Stimulated activated memory B cell treated with anti-CD40 and anti-IgM and Interleukin-4, amounts not matched to agents 10 μg/mL and 1 μg/mL and 100 μg/mL, for 72 hours (primary cell): ENCODE measurements around the gene SSRP1.

Source experiments
- ATAC-seq: fragments of 150-1000 bp; cut with Tn5 transposase; 2 replicates; pipeline ENCODE4 v1.10.0; 2021
- H3K27ac Mint-ChIP-seq: one replicate; pipeline ENCODE4 v1.8.0; 2022; ENCODE audit warnings: mild to moderate bottlenecking, mixed read lengths
- H3K27me3 Mint-ChIP-seq: one replicate; pipeline ENCODE4 v1.8.0; 2022; ENCODE audit warnings: mixed read lengths
- H3K36me3 Mint-ChIP-seq: one replicate; pipeline ENCODE4 v1.8.0; 2022; ENCODE audit warnings: mixed read lengths
- H3K4me1 Mint-ChIP-seq: one replicate; pipeline ENCODE4 v1.8.0; 2022; ENCODE audit warnings: mixed read lengths
- H3K4me3 Mint-ChIP-seq: one replicate; pipeline ENCODE4 v1.8.0; 2022; ENCODE audit warnings: mild to moderate bottlenecking, moderate library complexity, mixed read lengths
- H3K9me3 Mint-ChIP-seq: one replicate; pipeline ENCODE4 v1.8.0; 2022; ENCODE audit warnings: mixed read lengths

The SSRP1 gene

DNA sequence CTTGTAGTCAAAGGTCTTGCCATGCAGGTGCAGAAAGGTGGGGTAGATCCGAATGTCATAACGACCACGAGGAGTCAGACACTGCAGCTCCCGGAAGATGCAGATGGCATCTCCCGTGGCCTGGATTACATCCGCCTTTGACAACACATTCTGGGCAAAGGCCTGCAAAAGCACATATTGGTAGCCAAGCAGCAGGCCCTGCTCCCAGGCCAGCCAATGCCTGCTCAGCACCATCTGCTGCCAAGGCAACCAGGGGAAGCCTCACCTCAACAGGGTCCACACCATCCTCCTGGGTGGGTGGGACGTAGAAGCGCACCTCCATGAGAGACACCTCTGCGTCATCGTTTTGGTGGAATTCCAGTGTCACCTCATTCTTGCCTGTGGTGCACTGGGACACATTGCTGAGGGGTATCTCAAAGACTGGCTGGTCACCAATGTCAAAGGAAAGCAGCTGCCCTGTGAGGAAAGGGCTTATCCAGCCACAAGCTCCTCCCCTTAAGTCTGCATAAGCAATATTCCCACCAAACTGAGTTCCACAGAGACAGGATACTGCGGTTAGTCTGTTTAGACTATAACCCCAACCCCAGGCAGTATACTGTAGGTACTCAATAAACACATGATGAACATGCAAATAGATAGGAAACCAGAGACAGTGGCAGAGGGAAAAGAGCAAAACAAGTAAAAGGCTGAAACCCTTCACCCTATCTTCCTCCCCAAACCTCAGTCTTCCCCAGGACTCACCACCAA, 2.8 kb downstream of the SSRP1 start:
- Mint-ChIP-seq H3K36me3 (peaks cover 61% of the 10 kb centered on the region), H3K9me3 (no peaks in the 10 kb centered on the region), H3K27ac (no peak overlapping the region), H3K27me3 (no peaks in the 10 kb centered on the region), H3K4me3 (no peak overlapping the region), H3K4me1 (peaks cover 47% of the 10 kb centered on the region)
- ATAC-seq = no peak

DNA sequence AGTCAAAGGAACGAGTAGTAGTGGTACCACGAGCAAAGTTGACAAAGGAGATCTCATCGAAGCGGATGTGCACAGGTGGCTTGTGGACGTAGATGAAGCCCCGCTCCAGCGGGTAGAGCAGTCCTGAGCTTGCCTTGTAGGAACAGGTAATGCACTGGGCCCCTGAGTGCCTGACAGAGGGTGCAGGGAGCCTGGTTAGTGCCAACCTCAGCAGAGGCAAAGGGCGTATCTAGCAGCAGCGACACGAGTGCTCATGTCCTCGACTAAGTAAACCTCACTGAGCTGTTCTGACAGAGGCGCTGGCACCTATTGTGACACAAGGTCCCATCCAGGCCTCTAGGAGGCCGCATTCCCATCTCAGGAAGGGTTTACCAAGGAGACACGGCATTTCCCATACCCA, 4.0 kb downstream of the SSRP1 start:
- Mint-ChIP-seq H3K9me3 (no peaks in the 10 kb centered on the region), H3K27me3 (no peaks in the 10 kb centered on the region), H3K36me3 (peaks cover 72% of the 10 kb centered on the region), H3K4me1 (peaks cover 56% of the 10 kb centered on the region), H3K27ac (no peak overlapping the region), H3K4me3 (no peak overlapping the region)
- ATAC-seq = no peak

DNA sequence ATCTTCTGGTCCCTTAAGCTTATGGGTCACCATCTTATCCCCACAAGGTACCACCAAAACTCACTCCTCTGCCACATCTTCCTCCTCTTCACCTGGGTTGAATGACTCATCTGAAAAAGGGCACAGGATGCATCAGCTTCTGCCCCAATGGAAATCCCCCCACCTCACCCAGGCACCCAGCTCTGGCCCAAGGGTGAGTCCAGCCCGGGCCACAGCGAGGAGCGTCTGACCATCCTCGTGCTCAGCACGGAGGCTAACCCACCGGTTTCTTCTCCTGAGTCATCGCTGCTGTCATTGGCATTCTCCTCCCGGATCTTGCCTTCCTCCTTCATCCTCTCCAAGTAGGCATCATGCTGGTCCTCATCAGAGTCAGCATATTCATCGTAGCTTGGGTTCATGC, 5.7 kb downstream of the SSRP1 start:
- ATAC-seq = no peak

GRCh38 chr11:57327721-57328120, 8.0 kb downstream of the SSRP1 start:
- peaks cover 56% of the 10 kb centered on the region for H3K4me1 Mint-ChIP-seq
- no peaks in the 10 kb centered on the region for H3K27me3 Mint-ChIP-seq
- H3K27ac Mint-ChIP-seq = peak overlapping the region; percentile 88
- H3K9me3 Mint-ChIP-seq = no peaks in the 10 kb centered on the region
- peaks cover 66% of the 10 kb centered on the region for H3K36me3 Mint-ChIP-seq
- no peak overlapping the region for H3K4me3 Mint-ChIP-seq
- ATAC-seq = no peak

More for the DNA sequence above, 5.7 kb downstream of the SSRP1 start:
- H3K36me3 Mint-ChIP-seq = peaks cover 84% of the 10 kb centered on the region
- H3K4me1 Mint-ChIP-seq = peaks cover 59% of the 10 kb centered on the region
- no peaks in the 10 kb centered on the region for H3K9me3 Mint-ChIP-seq
- H3K4me3 Mint-ChIP-seq = no peak overlapping the region
- H3K27ac Mint-ChIP-seq = peak overlapping the region; percentile 79
- H3K27me3 Mint-ChIP-seq = no peaks in the 10 kb centered on the region

GRCh38 chr11:57325735-57326048, 10.0 kb downstream of the SSRP1 start:
- H3K36me3 Mint-ChIP-seq = peaks cover 52% of the 10 kb centered on the region
- peak overlapping the region; percentile 88 for H3K27ac Mint-ChIP-seq
- peak overlapping the region; percentile 82 for H3K4me3 Mint-ChIP-seq
- no peak for ATAC-seq
- no peaks in the 10 kb centered on the region for H3K9me3 Mint-ChIP-seq
- no peaks in the 10 kb centered on the region for H3K27me3 Mint-ChIP-seq
- peaks cover 64% of the 10 kb centered on the region for H3K4me1 Mint-ChIP-seq

- Mint-ChIP-seq H3K36me3 (peaks cover 47% of the 10 kb centered on the region), H3K4me1 (peaks cover 58% of the 10 kb centered on the region), H3K9me3 (no peaks in the 10 kb centered on the region), H3K27ac (peak within 1 kb of the TSS; percentile 88), H3K4me3 (peak within 1 kb of the TSS; percentile 85), H3K27me3 (no peaks in the 10 kb centered on the region)
- peak; percentile 94 for ATAC-seq
These were observed 10.6 kb downstream of the SSRP1 start, which contains the start of gene TNKS1BP1 for GRCh38 chr11:57324886-57325734. Gene TNKS1BP1, minus strand, starts transcription at chr11:57324952. Its CDS starts 3,067 bp downstream, at chr11:57321885.

DNA sequence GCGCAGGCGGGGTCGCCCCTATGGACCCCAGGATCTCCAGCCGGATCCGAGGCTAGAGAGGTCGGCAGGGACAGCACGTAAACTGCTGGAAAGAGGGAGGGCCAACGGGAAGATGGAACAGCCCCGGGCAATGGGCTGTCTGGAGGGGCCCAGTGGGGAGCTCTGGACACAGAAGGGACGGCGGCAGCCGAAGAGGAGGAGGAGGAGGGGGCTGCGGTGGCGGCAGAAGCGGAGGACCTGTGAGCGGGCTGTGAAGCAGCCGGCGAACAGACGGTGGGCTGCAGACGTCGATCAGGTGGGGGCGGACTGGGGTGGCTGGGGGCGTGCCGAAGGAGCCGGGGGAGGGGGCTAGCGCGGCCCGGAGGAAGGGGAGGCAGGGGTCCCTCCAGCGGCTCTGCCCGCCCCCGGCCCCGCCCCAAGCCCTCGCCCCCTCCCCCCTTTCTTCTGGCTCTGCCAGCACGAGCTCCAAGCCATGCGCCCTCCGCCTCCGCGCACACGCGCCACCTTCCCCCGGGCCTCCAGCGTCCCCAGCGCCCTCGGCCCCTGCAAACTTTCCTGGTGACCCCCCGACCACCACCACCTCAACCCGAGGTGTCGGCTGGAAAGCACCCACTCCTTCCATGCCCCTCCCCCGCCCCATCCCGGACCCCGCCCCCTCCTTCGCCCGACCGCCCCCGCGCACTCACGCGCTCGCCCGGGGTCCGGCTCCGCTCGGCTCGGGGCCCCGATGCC, 11.4 kb downstream of the SSRP1 start:
- peaks cover 51% of the 10 kb centered on the region for H3K4me1 Mint-ChIP-seq
- peak overlapping the region; percentile 88 for H3K27ac Mint-ChIP-seq
- peak; percentile 3 for ATAC-seq
- H3K9me3 Mint-ChIP-seq = no peaks in the 10 kb centered on the region
- peaks cover 41% of the 10 kb centered on the region for H3K36me3 Mint-ChIP-seq
- H3K27me3 Mint-ChIP-seq = no peaks in the 10 kb centered on the region
- H3K4me3 Mint-ChIP-seq = peak overlapping the region; percentile 85

DNA sequence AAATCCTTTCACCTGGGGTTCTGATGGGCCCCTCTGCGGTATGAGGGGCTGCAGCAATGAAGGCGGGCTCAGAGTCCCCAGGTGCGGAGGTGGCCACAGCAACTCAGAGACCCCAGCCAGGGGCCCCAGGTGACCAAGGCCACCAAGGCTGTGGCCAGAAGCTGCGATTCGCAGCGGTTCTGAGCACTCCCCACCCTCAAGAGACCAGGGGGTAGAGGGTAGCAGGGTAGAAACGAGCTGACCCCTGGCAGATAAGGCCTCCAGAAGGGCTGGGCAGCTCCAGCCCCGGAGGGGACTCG, 11.9 kb downstream of the SSRP1 start:
- peak overlapping the region; percentile 85 for H3K4me3 Mint-ChIP-seq
- H3K9me3 Mint-ChIP-seq = no peaks in the 10 kb centered on the region
- ATAC-seq = no peak
- no peaks in the 10 kb centered on the region for H3K27me3 Mint-ChIP-seq
- H3K36me3 Mint-ChIP-seq = peaks cover 43% of the 10 kb centered on the region
- H3K27ac Mint-ChIP-seq = peak overlapping the region; percentile 88
- peaks cover 51% of the 10 kb centered on the region for H3K4me1 Mint-ChIP-seq

GRCh38 chr11:57323167-57323854, 12.4 kb downstream of the SSRP1 start:
- no peaks in the 10 kb centered on the region for H3K9me3 Mint-ChIP-seq
- H3K27me3 Mint-ChIP-seq = no peaks in the 10 kb centered on the region
- ATAC-seq = no peak
- H3K36me3 Mint-ChIP-seq = peaks cover 39% of the 10 kb centered on the region
- H3K27ac Mint-ChIP-seq = peak overlapping the region; percentile 88
- peaks cover 51% of the 10 kb centered on the region for H3K4me1 Mint-ChIP-seq
- H3K4me3 Mint-ChIP-seq = peak overlapping the region; percentile 85

- Mint-ChIP-seq H3K4me3 (peak overlapping the region; percentile 10), H3K27me3 (no peaks in the 10 kb centered on the region), H3K36me3 (peaks cover 31% of the 10 kb centered on the region), H3K9me3 (no peaks in the 10 kb centered on the region), H3K4me1 (peaks cover 48% of the 10 kb centered on the region), H3K27ac (peak overlapping the region; percentile 88)
- ATAC-seq = no peak
These were observed 13.2 kb downstream of the SSRP1 start for GRCh38 chr11:57322256-57323166.

- H3K27me3 Mint-ChIP-seq = no peaks in the 10 kb centered on the region
- no peaks in the 10 kb centered on the region for H3K9me3 Mint-ChIP-seq
- H3K27ac Mint-ChIP-seq = no peak overlapping the region
- no peak for ATAC-seq
- peaks cover 41% of the 10 kb centered on the region for H3K4me1 Mint-ChIP-seq
- peaks cover 22% of the 10 kb centered on the region for H3K36me3 Mint-ChIP-seq
- H3K4me3 Mint-ChIP-seq = no peak overlapping the region
These were observed 14.1 kb downstream of the SSRP1 start for GRCh38 chr11:57321388-57322255.

GRCh38 chr11:57320719-57321387, 14.8 kb downstream of the SSRP1 start:
- ATAC-seq = no peak
- no peaks in the 10 kb centered on the region for H3K9me3 Mint-ChIP-seq
- H3K36me3 Mint-ChIP-seq = peaks cover 14% of the 10 kb centered on the region
- H3K4me3 Mint-ChIP-seq = no peak overlapping the region
- peaks cover 33% of the 10 kb centered on the region for H3K4me1 Mint-ChIP-seq
- H3K27ac Mint-ChIP-seq = no peak overlapping the region
- H3K27me3 Mint-ChIP-seq = no peaks in the 10 kb centered on the region

GRCh38 chr11:57320067-57320718, 15.5 kb downstream of the SSRP1 start:
- ATAC-seq = no peak
- H3K9me3 Mint-ChIP-seq = no peaks in the 10 kb centered on the region
- H3K36me3 Mint-ChIP-seq = peaks cover 11% of the 10 kb centered on the region
- H3K4me3 Mint-ChIP-seq = no peak overlapping the region
- no peak overlapping the region for H3K27ac Mint-ChIP-seq
- H3K4me1 Mint-ChIP-seq = peaks cover 27% of the 10 kb centered on the region
- no peaks in the 10 kb centered on the region for H3K27me3 Mint-ChIP-seq
